ENCODE results near the gene USP34.

- TF ChIP-seq CTCF (conservative IDR thresholded peaks at IDR 0.05 in 1 of 2, IDR thresholded peaks at IDR 0.05 in 1 of 2; ENCODE audit: extremely low read depth in 1 of 2, insufficient read depth in 1 of 2, low read depth in 1 of 2, low read length in 2 of 2) (no peak), EZH2 (IDR thresholded peaks at IDR 0.05; ENCODE audit: borderline replicate concordance, low read length) (no peak)
These were observed 1.3 kb upstream of the USP34 start for GRCh38 chr2:61471905-61472805.

Measured in mammary epithelial cell (primary cell).